Measurements from ENCODE around the gene UGT1A4. TPM values are rescaled to one million over a fixed set of nuclear protein-coding genes. Genes with fewer than 3 reads are reported as not detected.

The UGT1A4 gene
- total and polyA plus RNA-seq, 2 donors (not counting 3 experiments of a cell fraction or from before 2014, with no cell fraction given) = not detected

- Histone ChIP-seq H3K27me3 (ENCODE audit: control insufficient read depth in 2 of 2, insufficient read depth in 2 of 2, low read length in 2 of 2) (no peaks in the 10 kb centered on the region), H3K79me2 (ENCODE audit: control insufficient read depth, insufficient read depth, low read length) (no peaks in the 10 kb centered on the region), H3K4me2 (ENCODE audit: insufficient read depth, low read length) (no peak overlapping the region), H3K27ac (ENCODE audit: insufficient read depth, low read depth, low read length) (no peak overlapping the region), H3K9me1 (replicated peaks; ENCODE audit: control insufficient read depth, extremely low read depth, insufficient read depth, low read length) (no peaks in the 10 kb centered on the region), H3K4me1 (ENCODE audit: control insufficient read depth, extremely low read depth, insufficient read depth, low read length) (no peaks in the 10 kb centered on the region), H4K20me1 (replicated peaks; ENCODE audit: control insufficient read depth, extremely low read depth, insufficient read depth, low read length) (no peaks in the 10 kb centered on the region), H3K9ac (replicated peaks; ENCODE audit: extremely low read depth, insufficient read depth, low read length) (no peak overlapping the region), H2AFZ (ENCODE audit: low read depth, low read length) (no peak overlapping the region), H3K9me3 (replicated peaks; ENCODE audit: control insufficient read depth, insufficient read depth, low read length) (no peaks in the 10 kb centered on the region), H3K4me3 (replicated peaks in 1 of 3; ENCODE audit: insufficient read depth in 1 of 3, low read depth in 1 of 3, low read length in 3 of 3) (no peak overlapping the region), H3K36me3 (ENCODE audit: control insufficient read depth in 2 of 2, extremely low read depth in 1 of 2, insufficient read depth in 2 of 2, low read length in 2 of 2) (no peaks in the 10 kb centered on the region)
- intact Hi-C loops (cut with micrococcal nuclease) (no loop called here), dilution Hi-C loops (cut with MboI; ENCODE audit: extremely low pct_ligation_motif_present, low sequenced_read_pairs) (no loop called here)
- no TSS peak for BruUV-seq (replicated peaks)
- FAIRE-seq (no peak), DNase-seq (ENCODE audit: low read depth, low spot score) (no peak)
- CTCF ChIA-PET = no interaction called here
- POLR2A ChIA-PET = no interaction called here
- TF ChIP-seq CTCF (IDR thresholded peaks at IDR 0.05; ENCODE audit: extremely low read depth in 1 of 2, insufficient read depth in 1 of 2, low read depth in 1 of 2, low read length in 2 of 2) (no peak), MYC (IDR thresholded peaks at IDR 0.05; ENCODE audit: low read depth, low read length) (no peak), JUN (IDR thresholded peaks at IDR 0.05; ENCODE audit: borderline replicate concordance, insufficient read depth, insufficient read length, low read depth) (no peak), FOS (IDR thresholded peaks at IDR 0.05; ENCODE audit: borderline replicate concordance, insufficient read depth, low read length) (no peak), GATA2 (IDR thresholded peaks at IDR 0.05; ENCODE audit: insufficient read depth, insufficient read length, low read depth, low read length) (no peak), EZH2 (IDR thresholded peaks at IDR 0.05; ENCODE audit: borderline replicate concordance, low read depth, low read length, severe bottlenecking) (no peak), POLR2A (IDR thresholded peaks at IDR 0.05; ENCODE audit: low read depth, low read length) (no peak), MAX (IDR thresholded peaks at IDR 0.05; ENCODE audit: insufficient read depth, insufficient read length) (no peak), POLR2AphosphoS5 (IDR thresholded peaks at IDR 0.05; ENCODE audit: insufficient read depth, low read depth, low read length) (no peak)
Observed at GRCh38 chr2:233746475-233747282, 28.1 kb downstream of the UGT1A4 start.

Data from endothelial cell of umbilical vein (primary cell).